ENCODE results near the gene SEC14L6.

- TF ChIP-seq, protein P1, sequence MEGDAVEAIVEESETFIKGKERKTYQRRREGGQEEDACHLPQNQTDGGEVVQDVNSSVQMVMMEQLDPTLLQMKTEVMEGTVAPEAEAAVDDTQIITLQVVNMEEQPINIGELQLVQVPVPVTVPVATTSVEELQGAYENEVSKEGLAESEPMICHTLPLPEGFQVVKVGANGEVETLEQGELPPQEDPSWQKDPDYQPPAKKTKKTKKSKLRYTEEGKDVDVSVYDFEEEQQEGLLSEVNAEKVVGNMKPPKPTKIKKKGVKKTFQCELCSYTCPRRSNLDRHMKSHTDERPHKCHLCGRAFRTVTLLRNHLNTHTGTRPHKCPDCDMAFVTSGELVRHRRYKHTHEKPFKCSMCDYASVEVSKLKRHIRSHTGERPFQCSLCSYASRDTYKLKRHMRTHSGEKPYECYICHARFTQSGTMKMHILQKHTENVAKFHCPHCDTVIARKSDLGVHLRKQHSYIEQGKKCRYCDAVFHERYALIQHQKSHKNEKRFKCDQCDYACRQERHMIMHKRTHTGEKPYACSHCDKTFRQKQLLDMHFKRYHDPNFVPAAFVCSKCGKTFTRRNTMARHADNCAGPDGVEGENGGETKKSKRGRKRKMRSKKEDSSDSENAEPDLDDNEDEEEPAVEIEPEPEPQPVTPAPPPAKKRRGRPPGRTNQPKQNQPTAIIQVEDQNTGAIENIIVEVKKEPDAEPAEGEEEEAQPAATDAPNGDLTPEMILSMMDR (IDR thresholded peaks at IDR 0.05), result no peak
- no peak for TF ChIP-seq POLR2A (IDR thresholded peaks at IDR 0.05)
These were observed 26.6 kb downstream of the SEC14L6 start for GRCh38 chr22:30519842-30520425.

Measured in thyroid gland (tissue), 4 donors.